Skeletal muscle cell (primary cell): ENCODE data around the gene COBLL1.

Experiments
- DNase-seq: peaks from one replicate; pipeline ENCODE4 v3.0.0-alpha.2; 2010; ENCODE audit warnings: low read depth
- H3K4me3 ChIP-seq: 2 replicates; pipeline ENCODE4 v1.5.1; 2011; ENCODE audit warnings: low read depth, mild to moderate bottlenecking, control low read depth, low read length, moderate library complexity

Gene COBLL1

DNA sequence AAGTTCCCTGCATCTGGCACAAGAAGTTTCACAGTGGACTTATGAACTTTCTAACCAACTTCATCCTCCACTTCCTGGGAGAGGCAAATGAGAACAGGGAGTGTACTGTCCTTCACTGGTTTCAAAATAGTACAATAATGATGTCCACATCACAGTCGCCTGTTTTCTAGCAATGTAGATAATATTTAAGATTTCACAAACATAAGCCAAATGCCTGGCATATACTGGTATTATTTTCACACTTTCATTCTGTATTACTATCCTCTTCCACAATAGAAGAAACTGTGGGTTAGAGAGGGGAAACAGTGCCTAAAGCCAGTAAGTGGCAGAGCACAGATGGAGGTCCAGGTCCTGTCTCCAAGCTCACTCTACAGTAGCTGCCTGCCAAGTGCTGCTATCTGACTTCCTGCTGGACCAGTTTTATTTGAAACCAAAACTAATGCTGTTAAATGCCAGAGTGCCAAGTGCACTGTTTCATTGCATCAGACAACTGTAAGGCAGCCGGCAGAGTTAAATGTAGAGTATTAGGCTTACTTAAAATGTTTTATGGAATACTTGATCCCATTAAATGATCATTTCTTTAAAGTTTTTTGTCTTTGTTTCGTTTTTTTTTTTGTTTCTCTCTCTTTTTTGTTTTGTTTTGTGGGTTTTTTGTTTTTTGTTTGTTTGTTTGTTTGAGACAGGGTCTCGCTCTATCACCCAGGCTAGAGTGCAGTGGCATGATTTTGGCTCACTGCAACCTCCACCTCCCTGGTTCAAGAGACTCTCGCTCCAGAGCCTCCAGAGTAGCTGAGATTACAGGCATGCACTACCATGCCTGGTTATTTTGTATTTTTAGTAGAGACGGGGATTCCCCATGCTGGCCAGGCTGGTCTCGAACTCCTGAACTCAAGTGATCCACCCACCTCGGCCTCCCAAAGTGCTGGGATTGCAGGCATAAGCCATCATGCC, 15.1 kb downstream of the COBLL1 start:
- DNase-seq: no peak
- H3K4me3 ChIP-seq: no peak overlapping the region

DNA sequence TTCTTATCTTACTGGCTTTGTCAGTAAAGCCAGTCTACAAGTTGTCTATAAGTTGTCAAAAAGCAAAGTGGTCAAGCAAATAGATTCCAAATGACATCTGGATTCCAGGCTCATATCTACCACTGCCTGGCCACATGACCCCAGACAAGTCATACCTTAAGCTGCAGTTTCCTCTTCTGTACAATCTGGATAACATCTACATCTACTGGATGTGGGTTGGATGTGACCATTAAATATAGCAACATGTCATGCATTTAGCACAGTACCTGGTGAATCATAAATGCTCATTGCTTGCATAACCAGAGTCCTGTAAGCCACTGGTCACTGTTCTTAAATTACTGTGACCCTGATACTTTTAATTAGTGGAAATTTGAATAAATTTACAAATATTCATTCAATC, 16.8 kb downstream of the COBLL1 start:
- DNase-seq: no peak
- no peak overlapping the region for H3K4me3 ChIP-seq

DNA sequence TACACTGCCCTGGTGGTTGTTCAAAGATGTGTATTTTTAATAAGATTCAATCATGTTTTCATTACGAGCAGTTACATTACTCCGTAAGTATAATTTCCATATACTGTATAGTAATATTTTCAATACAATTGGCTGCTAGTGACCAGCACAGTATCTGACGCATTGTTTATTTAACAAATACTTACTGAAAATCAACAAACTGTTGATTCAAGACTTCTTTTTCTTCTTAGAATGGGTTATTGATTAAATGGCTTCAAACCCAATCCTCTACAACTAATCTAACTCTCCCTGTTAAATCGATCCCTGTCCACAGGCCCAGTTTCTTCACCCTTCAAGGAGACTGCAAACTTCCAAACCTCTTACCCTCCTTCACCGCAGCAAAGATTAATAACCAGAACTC, 18.5 kb downstream of the COBLL1 start:
- no peak for DNase-seq
- no peak overlapping the region for H3K4me3 ChIP-seq

DNA sequence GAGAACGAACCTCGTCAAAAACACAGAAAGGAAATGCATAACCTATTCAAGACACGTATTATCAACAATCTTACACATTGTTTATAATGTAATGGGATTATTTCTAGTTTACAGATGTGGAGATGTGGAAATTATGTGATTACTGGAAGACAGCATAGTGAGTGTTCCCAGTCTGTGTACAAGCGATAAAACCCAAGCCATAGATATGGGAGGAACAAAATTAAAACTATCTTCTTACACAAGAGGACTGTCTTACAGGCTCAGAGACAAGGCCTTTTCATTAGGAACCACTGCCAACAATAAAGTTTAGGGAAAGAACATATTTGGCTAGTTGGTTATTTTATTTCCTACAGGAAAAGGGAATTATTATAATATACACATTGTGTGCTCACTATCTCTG, 20.3 kb downstream of the COBLL1 start:
- no peak for DNase-seq
- no peak overlapping the region for H3K4me3 ChIP-seq

DNA sequence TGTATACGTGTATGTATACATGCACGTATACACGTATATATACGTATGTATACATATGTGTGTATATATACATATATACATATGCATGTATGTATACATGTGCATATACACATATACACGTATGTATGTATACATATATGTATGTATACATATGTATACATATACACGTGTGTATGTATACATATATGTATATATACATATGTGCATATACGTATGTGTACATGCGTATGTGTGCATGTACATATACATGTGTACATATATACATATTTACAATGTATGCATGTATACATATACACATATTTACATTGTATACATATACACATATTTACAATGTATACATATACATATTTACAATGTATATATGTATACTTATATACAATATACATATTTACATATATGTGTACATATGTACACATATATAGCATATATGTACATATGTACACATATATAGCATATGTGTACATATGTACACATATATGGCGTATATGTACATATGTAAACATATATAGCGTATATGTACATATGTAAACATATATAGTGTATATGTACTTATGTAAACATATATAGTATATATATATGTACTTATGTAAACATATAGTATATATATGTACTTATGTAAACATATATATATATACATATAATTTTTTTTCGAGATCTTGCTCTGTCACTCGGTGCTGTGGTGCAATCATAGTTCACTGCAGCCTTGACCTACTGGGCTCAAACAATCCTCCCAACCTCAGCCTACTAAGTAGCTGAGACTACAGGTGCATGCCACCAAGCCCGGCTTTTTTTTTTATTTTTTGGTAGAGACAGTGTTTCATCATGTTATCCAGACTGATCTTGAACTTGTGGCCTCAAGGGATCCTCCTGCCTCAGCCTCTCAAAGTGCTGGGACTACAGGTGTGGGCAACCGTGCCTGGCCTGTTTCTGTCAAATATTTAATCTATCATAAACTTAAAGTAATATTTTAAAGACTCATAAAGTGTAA, 23.2 kb downstream of the COBLL1 start:
- no peak for DNase-seq
- no peak overlapping the region for H3K4me3 ChIP-seq

DNA sequence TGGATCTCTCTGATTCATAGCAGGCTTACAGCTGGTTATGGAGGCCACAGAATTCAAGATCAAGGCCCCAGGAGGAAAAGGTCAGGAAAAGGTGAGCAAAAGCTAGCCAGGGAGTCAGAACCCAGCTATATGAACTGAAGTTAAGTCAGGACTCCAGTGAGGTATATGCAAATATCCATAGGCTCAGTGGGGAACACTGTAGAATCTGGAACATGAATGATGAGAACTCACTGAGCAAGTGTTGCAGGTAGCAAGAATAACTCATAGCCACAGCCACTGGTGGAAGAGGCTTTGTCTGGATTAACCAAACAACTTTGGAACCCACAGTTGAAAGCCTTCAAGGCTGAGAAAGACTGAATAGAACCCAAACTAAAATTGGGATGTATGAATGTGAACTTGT, 24.7 kb downstream of the COBLL1 start:
- H3K4me3 ChIP-seq: no peak overlapping the region
- no peak for DNase-seq

DNA sequence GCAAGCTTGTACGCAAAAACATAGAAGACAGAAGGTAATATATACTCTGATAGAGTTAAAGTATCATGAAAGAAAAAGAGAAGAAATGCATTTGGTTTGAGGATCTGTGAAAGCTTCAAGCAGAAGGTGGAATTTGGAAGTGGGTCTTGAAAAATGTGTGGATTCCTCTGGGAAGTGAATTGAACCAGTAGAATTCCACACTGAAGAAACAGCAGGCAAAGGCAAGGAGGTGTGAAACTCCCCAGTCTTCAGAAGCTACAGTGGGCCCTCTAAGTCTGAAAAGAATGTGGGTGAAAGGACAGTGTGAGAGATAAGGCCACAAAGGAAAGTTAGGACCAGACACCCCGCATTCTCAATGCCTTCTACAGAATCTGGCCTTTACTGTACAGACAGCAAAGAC, 25.6 kb downstream of the COBLL1 start:
- no peak for DNase-seq
- no peak overlapping the region for H3K4me3 ChIP-seq

DNA sequence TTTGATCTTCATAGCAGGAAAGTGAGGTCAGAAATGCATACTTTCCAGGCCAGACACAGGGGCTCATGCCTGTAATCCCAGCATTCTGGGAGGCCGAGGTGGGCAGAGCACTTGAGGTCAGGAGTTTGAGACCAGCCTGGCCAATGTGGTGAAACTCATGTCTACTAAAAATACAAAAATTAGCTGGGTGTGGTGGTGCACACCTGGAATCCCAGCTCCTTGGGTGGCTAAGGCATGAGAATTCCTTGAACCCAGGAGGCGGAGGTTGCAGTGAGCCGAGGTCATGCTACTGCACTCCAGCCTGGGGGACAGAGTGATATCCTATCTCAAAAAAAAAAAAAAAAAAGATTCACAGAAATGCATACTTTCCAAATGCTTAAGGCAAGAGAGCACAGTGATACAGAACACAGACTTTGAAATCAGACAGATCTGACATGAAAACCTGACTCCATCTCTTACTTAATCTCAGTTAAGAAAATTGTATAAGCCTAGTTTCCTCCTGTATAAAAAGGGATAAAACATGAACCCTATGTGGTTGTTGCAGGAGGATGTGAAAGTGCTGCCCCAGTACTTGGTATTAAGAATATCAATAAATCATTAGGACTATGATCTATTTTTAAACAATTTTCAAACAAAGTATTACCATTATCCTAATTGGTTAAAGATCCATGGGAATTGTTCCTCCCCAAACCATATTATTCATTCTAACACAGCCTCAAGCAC, 26.4 kb downstream of the COBLL1 start:
- no peak for DNase-seq
- H3K4me3 ChIP-seq: no peak overlapping the region

DNA sequence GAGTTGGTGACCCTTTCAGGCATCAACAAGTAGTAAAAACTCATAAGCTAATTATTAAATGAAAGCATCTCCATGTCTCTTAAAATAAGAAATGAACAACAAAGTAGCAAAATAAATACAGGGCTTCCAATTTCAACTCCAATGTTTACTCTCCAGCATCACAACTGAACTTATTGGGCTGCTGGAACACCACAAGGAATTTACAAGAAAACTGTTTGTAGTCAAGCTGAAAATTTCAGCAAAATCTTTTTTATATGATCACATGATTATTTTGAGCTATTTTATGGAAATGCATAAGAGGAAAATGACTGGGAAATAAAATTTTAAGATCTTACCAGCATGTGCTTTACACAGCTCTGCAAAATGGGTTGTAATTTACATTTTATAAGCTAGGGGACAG, 28.1 kb downstream of the COBLL1 start:
- no peak for DNase-seq
- no peak overlapping the region for H3K4me3 ChIP-seq

DNA sequence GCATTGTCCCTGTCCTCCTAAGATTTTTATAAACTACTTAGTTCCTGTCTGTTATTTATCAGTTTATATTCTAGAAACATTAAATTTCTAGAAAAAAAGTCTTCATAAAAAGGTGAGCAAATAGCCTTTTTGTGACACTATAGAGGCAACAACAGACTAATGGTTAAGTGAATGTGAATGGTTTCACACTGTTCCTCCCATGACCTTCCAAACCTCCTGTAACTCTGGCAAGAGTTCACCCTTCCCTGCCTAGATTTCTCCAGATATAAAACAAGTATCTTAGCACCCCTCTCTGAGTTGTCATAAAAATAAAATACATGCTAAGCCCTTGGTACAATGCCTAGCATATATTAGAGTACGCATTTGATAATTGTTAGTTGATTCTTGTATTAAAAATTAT, 29.2 kb downstream of the COBLL1 start:
- no peak overlapping the region for H3K4me3 ChIP-seq
- no peak for DNase-seq

DNA sequence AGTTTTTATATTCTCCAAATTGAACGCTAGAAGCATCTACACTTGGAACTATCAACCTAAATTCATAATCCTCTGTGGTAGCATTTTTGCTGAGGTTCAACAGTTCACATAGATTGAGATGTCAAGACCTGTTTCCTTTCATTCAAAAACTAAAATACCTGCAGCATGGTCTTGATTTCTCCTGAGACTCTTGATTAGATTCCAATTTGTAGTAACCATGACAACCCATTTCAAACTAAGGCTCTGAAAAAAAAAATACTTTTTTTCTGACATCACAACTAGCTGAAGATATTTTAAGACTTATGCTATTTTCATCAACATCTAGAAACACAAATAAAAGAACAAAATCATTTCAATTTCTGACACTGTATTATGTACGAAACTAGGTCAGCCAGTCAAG, 29.8 kb downstream of the COBLL1 start:
- H3K4me3 ChIP-seq: no peak overlapping the region
- no peak for DNase-seq

DNA sequence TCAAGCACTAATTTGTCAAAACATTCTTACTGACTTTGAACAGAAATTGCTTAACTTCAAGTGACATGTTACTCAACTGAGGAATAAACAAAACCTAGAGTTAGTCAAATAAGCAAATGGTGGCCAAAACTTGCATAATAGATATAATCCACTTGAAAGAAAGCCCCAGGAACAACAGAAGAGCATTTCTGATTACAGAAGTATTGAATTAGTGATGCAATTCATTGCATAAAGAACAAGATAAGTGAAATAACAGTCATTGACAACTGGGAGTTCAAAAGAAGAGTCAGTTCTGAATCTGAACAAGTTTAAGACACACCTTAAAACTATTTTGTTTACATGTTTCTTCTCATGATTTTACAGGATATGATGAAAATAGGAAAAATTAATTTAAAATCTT, 30.8 kb downstream of the COBLL1 start:
- DNase-seq: peak; percentile 16
- H3K4me3 ChIP-seq: no peak overlapping the region

DNA sequence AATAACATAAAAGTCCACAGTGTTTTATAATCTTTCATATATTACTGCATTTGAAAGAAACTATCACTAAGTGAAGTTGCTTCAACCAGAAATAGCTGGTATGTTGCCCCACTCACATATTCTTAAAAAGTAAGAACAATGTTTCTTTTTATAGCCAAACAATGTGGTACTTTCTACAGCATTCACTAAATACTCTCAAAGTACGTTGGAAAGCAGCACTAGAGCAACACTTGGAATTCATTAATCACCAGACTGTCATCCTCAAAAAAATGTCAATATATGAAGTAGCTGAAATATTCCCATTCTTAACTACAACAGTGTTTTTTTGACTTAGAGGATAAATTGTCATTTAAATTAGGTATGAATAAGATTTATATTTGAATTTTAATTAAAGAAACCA, 32.8 kb downstream of the COBLL1 start:
- no peak overlapping the region for H3K4me3 ChIP-seq
- no peak for DNase-seq

DNA sequence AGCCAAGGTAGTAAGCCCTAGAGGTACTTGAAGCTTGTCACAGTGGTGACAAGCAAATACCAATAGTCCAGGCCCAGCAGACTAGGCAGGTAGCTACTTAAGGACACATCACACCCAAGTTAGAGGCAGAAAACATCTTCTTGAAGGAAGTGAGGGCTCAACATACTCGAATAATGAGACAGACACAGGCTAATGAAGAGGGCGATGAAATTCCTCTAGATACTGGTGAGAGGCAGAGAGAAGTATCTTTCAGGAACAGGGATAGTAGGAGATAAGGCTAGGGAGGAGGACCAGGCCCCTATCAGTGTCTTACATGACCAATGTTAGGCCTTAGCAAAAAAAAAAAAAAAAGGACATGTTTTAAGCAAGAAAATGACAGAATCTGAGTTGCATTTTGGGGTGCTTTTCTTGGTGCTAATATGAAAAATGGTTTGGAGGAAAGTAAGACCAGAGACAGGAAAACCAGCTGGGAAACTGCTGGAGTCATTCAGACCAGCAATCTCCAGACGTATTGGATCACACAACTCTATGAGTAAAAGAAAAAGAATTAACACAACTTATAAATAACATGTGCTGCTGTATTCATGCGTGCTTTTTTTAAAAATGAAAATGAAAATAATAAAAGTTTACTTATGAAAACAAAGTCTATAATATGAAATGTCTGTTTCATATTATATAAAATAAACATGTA, 37.7 kb downstream of the COBLL1 start:
- no peak overlapping the region for H3K4me3 ChIP-seq

DNA sequence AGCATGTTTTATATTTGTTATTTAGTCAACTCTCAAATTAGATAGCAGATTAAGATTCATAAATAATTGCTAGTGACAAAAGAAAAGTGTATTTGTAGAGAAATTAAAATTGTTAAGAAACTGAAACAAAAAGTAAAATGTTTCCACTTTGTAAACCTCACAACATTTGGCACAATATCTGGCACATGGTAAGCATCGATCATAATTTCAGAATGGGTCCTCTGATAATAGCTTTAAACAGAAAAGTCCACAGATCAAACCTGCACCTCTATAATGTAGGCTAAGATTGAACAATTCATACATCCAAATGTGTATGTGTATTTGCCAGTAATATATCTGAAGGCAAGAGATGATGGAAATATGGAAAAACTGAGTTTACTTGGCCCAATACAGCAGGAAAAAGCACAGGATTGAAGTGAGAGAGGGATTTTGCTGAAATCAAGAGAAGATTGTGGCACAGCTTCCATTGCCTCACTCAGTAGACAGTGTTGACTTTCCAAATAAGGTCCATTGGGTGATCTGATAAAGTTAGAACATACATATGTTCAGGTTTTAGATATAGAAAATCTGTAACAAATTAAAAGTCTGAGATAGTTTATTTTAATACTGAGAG, 39.4 kb downstream of the COBLL1 start:
- no peak for DNase-seq
- no peak overlapping the region for H3K4me3 ChIP-seq

More for the DNA sequence above, 37.7 kb downstream of the COBLL1 start:
- DNase-seq: no peak

DNA sequence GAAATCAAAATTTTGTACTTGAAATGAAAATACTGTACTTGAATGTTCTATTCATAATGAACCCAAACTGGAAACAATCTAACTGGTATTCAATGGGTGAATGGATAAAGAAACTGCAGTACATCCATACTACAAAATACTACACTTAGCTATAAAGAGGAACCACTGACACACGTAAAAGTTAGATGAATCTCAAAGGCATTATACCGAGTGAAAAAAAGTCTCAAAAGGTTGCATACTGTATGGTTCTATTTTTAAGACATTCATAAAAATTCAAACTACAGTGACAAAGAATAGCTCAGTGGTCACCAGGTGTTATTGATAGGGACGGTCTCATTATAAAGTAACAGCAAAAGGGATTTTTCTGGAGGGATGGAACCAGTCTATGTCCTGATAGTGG, 41.1 kb downstream of the COBLL1 start:
- H3K4me3 ChIP-seq: no peak overlapping the region
- DNase-seq: no peak

DNA sequence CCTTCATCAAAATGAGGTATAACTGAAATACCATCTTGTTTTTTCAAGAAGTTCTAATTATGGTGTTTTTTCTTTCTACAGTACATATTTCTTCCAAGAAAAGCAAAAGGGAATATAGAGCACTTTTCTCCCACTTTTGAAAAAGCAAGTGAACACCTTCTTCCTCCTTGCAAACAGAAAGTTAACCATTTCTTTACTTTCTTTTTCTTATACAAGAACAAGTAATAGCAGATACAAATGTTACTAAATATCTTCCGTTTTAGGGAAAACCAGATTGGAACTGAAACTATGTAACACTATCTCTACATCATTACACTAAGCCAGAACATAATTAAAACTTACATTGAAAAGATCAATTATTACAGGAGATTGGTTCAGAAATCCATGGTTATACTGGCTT, 44.0 kb downstream of the COBLL1 start:
- DNase-seq: no peak
- H3K4me3 ChIP-seq: no peak overlapping the region

DNA sequence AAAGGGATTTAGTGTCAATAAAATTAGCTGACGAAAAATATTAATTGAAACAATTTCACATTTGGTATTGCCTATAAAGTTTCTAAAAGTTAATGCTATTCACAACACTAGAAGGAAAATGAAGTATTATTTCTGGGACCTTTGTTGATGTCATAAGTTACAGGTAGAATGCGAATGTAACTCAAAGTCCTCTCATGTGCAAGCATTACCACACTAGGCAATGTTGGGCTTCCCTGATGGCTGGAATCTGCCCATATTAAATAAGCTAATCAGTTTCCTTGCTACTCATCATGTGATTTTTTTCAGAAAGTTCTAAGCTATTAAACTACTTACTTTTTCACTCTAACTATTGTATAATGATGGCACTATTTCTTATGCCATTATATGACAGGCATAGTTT, 44.6 kb downstream of the COBLL1 start:
- H3K4me3 ChIP-seq: no peak overlapping the region
- no peak for DNase-seq
